A549 treated with dexamethasone at 1 μM for 4 hours (cell line): Measurements from ENCODE around the gene MBD3L2B. TPM values are rescaled to one million over a fixed set of nuclear protein-coding genes. Genes with fewer than 3 reads are reported as not detected.

Source experiments
- total RNA-seq: library from RNA; stranded (reverse); fragments of 200-300 nt; extraction: Qiagen RNA extraction; gene quantifications from 5 replicates; pipeline ENCODE4 v1.2.3, GENCODE V29; 2022

The MBD3L2B gene
- total RNA-seq: 0.16 TPM in 1 of 5 replicates, not detected in the others

GRCh38 chr19:7021331-7021730 is at the start of gene MBD3L2B:
MBD3L2B (minus strand) TSS chr19:7021431; CDS start chr19:7021397, 34 bp downstream.

GRCh38 chr19:7069042-7069903 is 48.0 kb upstream of the MBD3L2B start, which contains the start of gene ZNF557:
ZNF557 (plus strand) TSS chr19:7069703; CDS start chr19:7075075, 5,372 bp downstream.

GRCh38 chr19:7058576-7058975 is 37.3 kb upstream of the MBD3L2B start, which contains the start of gene MBD3L3:
MBD3L3 (minus strand) TSS chr19:7058676; CDS start chr19:7058605, 71 bp downstream.

GRCh38 chr19:7049021-7049420 is 27.8 kb upstream of the MBD3L2B start, which contains the start of gene MBD3L2:
MBD3L2 (plus strand) TSS chr19:7049321; CDS start chr19:7049374, 53 bp downstream.

GRCh38 chr19:7040079-7040478 is 18.8 kb upstream of the MBD3L2B start, which contains the start of gene MBD3L4:
MBD3L4 (minus strand) TSS chr19:7040179; CDS start chr19:7040144, 35 bp downstream.

GRCh38 chr19:7030278-7030677 is 9.0 kb upstream of the MBD3L2B start, which contains the start of gene MBD3L5:
MBD3L5 (plus strand) TSS chr19:7030578; CDS start chr19:7030612, 34 bp downstream.

Other genes starting within 250 kb of the MBD3L2B start
- 5.1 to 6.8 TPM (median 6.0 TPM) in 5 replicates for gene VAV1, start 248.7 kb downstream of the MBD3L2B start, total RNA-seq
- 4.0 to 5.5 TPM (median 4.6 TPM) in 5 replicates for gene ADGRE1, start 133.9 kb downstream of the MBD3L2B start, total RNA-seq
- gene MBD3L5, start 9.1 kb upstream of the MBD3L2B start, total RNA-seq: not detected in 5 replicates
- gene MBD3L4, start 18.7 kb upstream of the MBD3L2B start, total RNA-seq: not detected in 5 replicates
- not detected in 5 replicates for gene MBD3L2, start 27.9 kb upstream of the MBD3L2B start, total RNA-seq
- not detected in 5 replicates for gene MBD3L3, start 37.2 kb upstream of the MBD3L2B start, total RNA-seq
- 2.6 to 3.5 TPM (median 3.2 TPM) in 5 replicates for gene ZNF557, start 48.3 kb upstream of the MBD3L2B start, total RNA-seq